C4-2B (cell line): ENCODE data around the gene OR52H1.

ENCODE experiments used
- CTCF ChIP-seq: fragments of 450-650 bp; conservative IDR thresholded peaks from 2 replicates; pipeline ENCODE4 v1.5.1; 2017; ENCODE audit warnings: mild to moderate bottlenecking
- ZFX ChIP-seq: fragments of 450-650 bp; IDR thresholded peaks from 2 replicates; pipeline ENCODE4 v1.6.1; 2017

- TF ChIP-seq CTCF (no peak), ZFX (no peak)
Observed at GRCh38 chr11:5577101-5577500, 28.8 kb upstream of the OR52H1 start.
